IMR-90 (cell line): Measurements from ENCODE around the gene SLC47A2. TPM values are rescaled to one million over a fixed set of nuclear protein-coding genes. Genes with fewer than 3 reads are reported as not detected.

Source experiments
- ATAC-seq: fragments of 200-7000 bp; cut with Tn5 transposase; 2 replicates; pipeline ENCODE4 v1.9.1; 2020; ENCODE audit warnings: low read depth, mild to moderate bottlenecking, moderate library complexity
- BruUV-seq: library from RNA; stranded (reverse); fragments of 400-500 nt; replicated peaks from 2 replicates; lab custom pipeline; 2021; lab: Mats Ljungman, UMichigan
- CTCF ChIA-PET: fragments of 300-600 bp; formaldehyde crosslinking; extraction: SDS; loops from one replicate; lab custom pipeline; 2021; ENCODE audit warnings: antibody characterized with exemption; lab: Yijun Ruan, JAX
- POLR2A ChIA-PET: fragments of 300-600 bp; sonication (Branson Sonifier 250); formaldehyde crosslinking; loops from one replicate; lab custom pipeline; 2022; ENCODE audit warnings: antibody characterized with exemption; ENCODE audit not compliant: unreplicated experiment; lab: Charles Lee
- DNase-seq: peaks from one replicate; pipeline ENCODE4 v3.0.0; 2013
- H2AFZ ChIP-seq: replicated peaks from 2 replicates; pipeline ENCODE3; 2013; ENCODE audit warnings: low read length, mild to moderate bottlenecking; ENCODE audit not compliant: poor library complexity
- H2AK5ac ChIP-seq: 2 replicates; pipeline ENCODE4 v1.6.1; 2013; ENCODE audit warnings: low read depth, low read length, inconsistent platforms
- H2AK9ac ChIP-seq: replicated peaks from 2 replicates; pipeline ENCODE3; 2013; ENCODE audit warnings: mild to moderate bottlenecking, low read depth, low read length, moderate library complexity; ENCODE audit not compliant: poor library complexity
- H2BK120ac ChIP-seq: 2 replicates; pipeline ENCODE4 v1.6.1; 2013; ENCODE audit warnings: low read depth, low read length, inconsistent platforms
- H2BK15ac ChIP-seq: 3 replicates; pipeline ENCODE4 v1.6.1; 2013; ENCODE audit warnings: low read depth, low read length, inconsistent platforms
- H2BK20ac ChIP-seq: 2 replicates; pipeline ENCODE4 v1.6.1; 2013; ENCODE audit warnings: low read depth, mild to moderate bottlenecking, inconsistent platforms, low read length, moderate library complexity
- H2BK5ac ChIP-seq: 2 replicates; pipeline ENCODE4 v1.6.1; 2013; ENCODE audit warnings: mild to moderate bottlenecking, low read depth, low read length, inconsistent platforms; ENCODE audit not compliant: poor library complexity, severe bottlenecking
- H3K14ac ChIP-seq: replicated peaks from 2 replicates; pipeline ENCODE4 v1.6.1; 2013; ENCODE audit warnings: low read depth, low read length, inconsistent platforms
- H3K18ac ChIP-seq: 2 replicates; pipeline ENCODE4 v1.6.1; 2013; ENCODE audit warnings: low read depth, low read length, control low read depth
- H3K23ac ChIP-seq: 2 replicates; pipeline ENCODE4 v1.6.1; 2013; ENCODE audit warnings: low read depth, low read length, inconsistent platforms
- H3K27ac ChIP-seq: 2 replicates; pipeline ENCODE4 v1.5.1; 2013; ENCODE audit warnings: mild to moderate bottlenecking, control low read depth, low read length; ENCODE audit not compliant: insufficient read depth
- H3K27me3 ChIP-seq: 2 replicates; pipeline ENCODE4 v1.6.1; 2013; ENCODE audit warnings: low read length; ENCODE audit not compliant: control insufficient read depth, insufficient read depth
- H3K36me3 ChIP-seq: 2 replicates; pipeline ENCODE4 v1.6.1; 2013; ENCODE audit warnings: low read length, mixed read lengths; ENCODE audit not compliant: control insufficient read depth, insufficient read depth
- H3K4ac ChIP-seq: 2 replicates; pipeline ENCODE4 v1.6.1; 2013; ENCODE audit warnings: low read depth, low read length, inconsistent platforms
- H3K4me1 ChIP-seq: 2 replicates; pipeline ENCODE4 v1.6.1; 2013; ENCODE audit warnings: low read length, mixed read lengths; ENCODE audit not compliant: control insufficient read depth, insufficient read depth
- H3K4me2 ChIP-seq: 2 replicates; pipeline ENCODE4 v1.6.1; 2013; ENCODE audit warnings: low read depth, mild to moderate bottlenecking, control low read depth, low read length, moderate library complexity
- H3K4me3 ChIP-seq: 2 replicates; pipeline ENCODE4 v1.5.1; 2013; ENCODE audit warnings: low read depth, mild to moderate bottlenecking, control low read depth, low read length, moderate library complexity; ENCODE audit not compliant: insufficient read depth
- H3K56ac ChIP-seq: 2 replicates; pipeline ENCODE4 v1.6.1; 2013; ENCODE audit warnings: low read length, inconsistent platforms; ENCODE audit not compliant: insufficient read depth; ENCODE audit errors: extremely low read depth
- H3K79me1 ChIP-seq, 2 experiments: 2 replicates each; pipeline ENCODE4 v1.6.1; 2013; ENCODE audit warnings: low read length in 2 of 2, inconsistent platforms in 1 of 2, low read depth in 1 of 2
- H3K9ac ChIP-seq: 2 replicates; pipeline ENCODE4 v1.6.1; 2013; ENCODE audit warnings: low read depth, low read length, control low read depth
- H3K9me1 ChIP-seq: 2 replicates; pipeline ENCODE4 v1.6.1; 2013; ENCODE audit warnings: low read length, inconsistent platforms; ENCODE audit not compliant: insufficient read depth
- H3K9me3 ChIP-seq: 2 replicates; pipeline ENCODE4 v1.6.1; 2013; ENCODE audit warnings: low read length; ENCODE audit not compliant: control insufficient read depth, insufficient read depth
- H4K20me1 ChIP-seq: 2 replicates; pipeline ENCODE4 v1.6.1; 2013; ENCODE audit warnings: low read length, inconsistent platforms; ENCODE audit not compliant: insufficient read depth
- H4K5ac ChIP-seq: 2 replicates; pipeline ENCODE4 v1.6.1; 2013; ENCODE audit warnings: mild to moderate bottlenecking, low read depth, low read length, control low read depth
- H4K8ac ChIP-seq, 2 experiments: 2 replicates each; pipeline ENCODE4 v1.6.1; 2013; ENCODE audit warnings: low read depth in 2 of 2, low read length in 2 of 2, control low read depth in 1 of 2, inconsistent platforms in 1 of 2
- H4K91ac ChIP-seq: 2 replicates; pipeline ENCODE4 v1.6.1; 2013; ENCODE audit warnings: low read depth, low read length, inconsistent platforms; ENCODE audit not compliant: insufficient read depth
- NFE2L2 ChIP-seq: fragments of 150-350 bp; IDR thresholded peaks from 2 replicates; pipeline ENCODE4 v1.6.1; 2016; ENCODE audit warnings: low read depth, mild to moderate bottlenecking, low read length
- RCOR1 ChIP-seq: IDR thresholded peaks from 2 replicates; pipeline ENCODE4 v1.6.1; 2012; ENCODE audit warnings: mild to moderate bottlenecking, low read length, improper control_type of control experiment; ENCODE audit not compliant: insufficient replicate concordance
- WGBS, 2 experiments: methylation state at CpG; one replicate each; pipeline versions ENCODE4 v1.1.5 to v1.1.7; 2013; ENCODE audit warnings: missing lambda C conversion rate in 2 of 2; ENCODE audit not compliant: insufficient read length in 1 of 2; ENCODE audit errors: extremely low coverage in 2 of 2; 5-methylcytosine and 5-hydroxymethylcytosine counted together
- dilution Hi-C: fragments of 300-500 bp; cut with HindIII; formaldehyde crosslinking; loops from one replicate; pipeline ENCODE4 v1.14.3; 2018; ENCODE audit warnings: low sequenced_read_pairs; ENCODE audit not compliant: unreplicated experiment
- in situ Hi-C: fragments of 300-500 bp; cut with MboI; formaldehyde crosslinking; loops from 3 replicates; pipeline ENCODE4 v1.14.3; 2019; ENCODE audit warnings: low sequenced_read_pairs, inconsistent platforms, mixed read lengths
- intact Hi-C: fragments of 100-400 bp; cut with micrococcal nuclease; formaldehyde crosslinking; loops from 2 replicates; pipeline ENCODE4 v1.10.0; 2022
- polyA plus RNA-seq, 3 experiments: library from polyadenylated mRNA; depleted of rRNA; stranded (reverse); fragments of >200 nt; gene quantifications; 2 replicates each; pipeline ENCODE4 v1.2.3, GENCODE V29; 2012; ENCODE audit warnings: low replicate concordance in 1 of 3
- total RNA-seq: library from RNA; depleted of rRNA; stranded (reverse); fragments of >200 nt; gene quantifications from 2 replicates; pipeline ENCODE4 v1.2.3, GENCODE V29; 2012

SLC47A2 gene
- total and polyA plus RNA-seq, 2 of the 4 experiments (the other 2 are of a cell fraction) = not detected

DNA sequence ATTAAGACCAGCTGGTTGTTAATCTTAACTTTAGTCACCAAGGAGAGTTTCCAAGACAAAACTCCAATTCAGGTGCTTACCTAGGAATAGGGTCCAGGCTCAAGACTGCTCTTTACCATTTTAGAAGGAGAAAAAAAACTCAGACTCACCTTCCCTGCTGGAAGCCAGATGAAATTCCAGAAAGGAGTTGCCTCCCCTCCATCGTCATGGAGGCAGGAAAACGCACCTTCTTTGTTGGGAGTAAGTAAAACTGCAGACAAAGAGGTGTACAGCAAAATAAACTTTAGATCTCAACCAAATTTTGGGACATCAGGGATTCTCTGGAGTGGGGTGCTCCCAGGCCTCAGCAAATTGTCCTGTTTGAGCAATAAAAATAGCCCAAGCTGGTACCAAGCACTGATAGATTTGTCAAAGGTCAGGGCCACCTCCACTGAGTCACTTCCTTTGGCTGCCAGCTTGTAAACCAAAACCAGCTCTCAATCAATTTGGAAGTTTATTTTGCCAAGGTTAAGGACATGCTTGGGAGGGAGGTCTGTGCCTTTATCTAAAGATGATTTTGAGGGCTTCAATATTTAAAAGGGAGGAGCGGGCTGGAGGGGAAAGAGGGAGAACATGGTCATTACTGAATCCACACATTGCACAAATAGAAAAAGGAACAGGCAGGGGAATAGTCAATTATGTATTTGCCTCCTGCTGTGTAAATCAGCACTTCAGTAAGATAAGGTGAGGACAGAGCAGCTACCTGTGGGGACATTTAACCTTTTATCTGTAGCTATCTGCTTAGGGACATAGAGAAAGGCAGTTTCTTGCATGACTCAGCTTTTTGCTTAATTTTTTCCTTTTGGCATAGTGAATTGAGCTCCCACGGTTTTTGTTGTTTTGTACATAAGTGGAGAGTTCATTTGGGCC lies 69.3 kb downstream of the SLC47A2 start:
- in situ Hi-C loops (no loop called here), intact Hi-C loops (loop anchor here (5.0 kb wide), 1 partner anchor 285 kb away; the partner anchor contains the start of gene B9D1), dilution Hi-C loops (no loop called here)
- no peak overlapping the region for H2BK5ac ChIP-seq
- H3K79me1 ChIP-seq = no peaks in the 10 kb centered on the region
- H3K14ac ChIP-seq = 0 out of 2 replicates have a peak overlapping the region, but pooled peaks have one; percentile 88
- no peak overlapping the region for H3K4me2 ChIP-seq
- no peak overlapping the region for H3K27ac ChIP-seq
- H2AFZ ChIP-seq = no peak overlapping the region
- ATAC-seq (no peak), DNase-seq (no peak)
- H2BK20ac ChIP-seq = no peak overlapping the region
- H2AK5ac ChIP-seq = no peak overlapping the region
- peaks cover 8% of the 10 kb centered on the region for H3K4me1 ChIP-seq
- H3K9me1 ChIP-seq = no peaks in the 10 kb centered on the region
- no peak overlapping the region for H4K91ac ChIP-seq
- no peak overlapping the region for H4K8ac ChIP-seq
- H2AK9ac ChIP-seq = no peak overlapping the region
- H4K5ac ChIP-seq = no peak overlapping the region
- H3K4ac ChIP-seq = no peak overlapping the region
- no peaks in the 10 kb centered on the region for H3K9me3 ChIP-seq
- H3K56ac ChIP-seq = no peak overlapping the region
- BruUV-seq = no TSS peak
- no peak overlapping the region for H3K18ac ChIP-seq
- no peak overlapping the region for H3K4me3 ChIP-seq
- H3K36me3 ChIP-seq = no peaks in the 10 kb centered on the region
- H3K23ac ChIP-seq = no peak overlapping the region; the same call in 1 of the 2 replicates
- peaks cover 30% of the 10 kb centered on the region for H3K27me3 ChIP-seq
- CTCF ChIA-PET = interaction anchor here (0.5 to 2.2 kb wide), 3 partner anchors 13 to 272 kb away, joined by 3 to 15 read pairs (median 3); no protein-coding TSS in a partner anchor
- WGBS, 2 experiments = no CpG with 5 or more reads among the region's 4 CpGs
- TF ChIP-seq NFE2L2 (peak; percentile 84), RCOR1 (no peak)
- H2BK120ac ChIP-seq = no peak overlapping the region
- POLR2A ChIA-PET = interaction anchor here (1.0 kb wide), 1 partner anchor 81 kb away, joined by 3 read pairs; no protein-coding TSS in a partner anchor
- peaks cover 6% of the 10 kb centered on the region; the same call in 1 of the 2 replicates for H4K20me1 ChIP-seq
- no peak overlapping the region for H2BK15ac ChIP-seq
- H3K9ac ChIP-seq = no peak overlapping the region
